HCT116 (cell line): ENCODE data around the gene SAMD1.

Source experiments
- ATF3 ChIP-seq: IDR thresholded peaks from 2 replicates; pipeline ENCODE4 v1.6.1; 2012
- CTCF ChIP-seq, 3 experiments: fragments of 200-600 bp in 1 of 3; sonication (generic) in 1 of 3; IDR thresholded peaks in 2 of 3; conservative IDR thresholded peaks in 1 of 3; 2 replicates each; pipeline ENCODE4 v1.5.1; 2012 to 2017; ENCODE audit warnings: low read depth in 2 of 3, low read length in 2 of 3, antibody characterized with exemption in 1 of 3, borderline replicate concordance in 1 of 3, control low read depth in 1 of 3, mild to moderate bottlenecking in 1 of 3, mixed read lengths in 1 of 3, mixed run types in 1 of 3, moderate library complexity in 1 of 3; ENCODE audit not compliant: insufficient read depth in 1 of 3
- EZH2 ChIP-seq: fragments of 200-600 bp; sonication (generic); IDR thresholded peaks from 2 replicates; pipeline ENCODE4 v1.6.1; 2017; ENCODE audit warnings: antibody characterized with exemption, mixed run types
- MAX ChIP-seq: IDR thresholded peaks from 2 replicates; pipeline ENCODE4 v1.6.1; 2012
- POLR2A ChIP-seq: IDR thresholded peaks from 2 replicates; pipeline ENCODE4 v1.7.0; 2011; ENCODE audit warnings: borderline replicate concordance; ENCODE audit not compliant: insufficient read depth, insufficient read length; ENCODE audit errors: extremely low read depth
- POLR2AphosphoS5 ChIP-seq: IDR thresholded peaks from 2 replicates; pipeline ENCODE4 v1.6.1; 2011; ENCODE audit warnings: mild to moderate bottlenecking, low read depth, low read length, moderate library complexity
- RAD21 ChIP-seq: IDR thresholded peaks from 2 replicates; pipeline ENCODE4 v1.6.1; 2012; ENCODE audit warnings: low read depth, mild to moderate bottlenecking
- REST ChIP-seq: IDR thresholded peaks from 2 replicates; pipeline ENCODE4 v1.6.1; 2012; ENCODE audit warnings: low read depth
- SP1 ChIP-seq: IDR thresholded peaks from 2 replicates; pipeline ENCODE4 v1.6.1; 2012; ENCODE audit warnings: low read depth
- YY1 ChIP-seq: IDR thresholded peaks from 2 replicates; pipeline ENCODE4 v1.6.1; 2011; ENCODE audit warnings: low read length, low read depth, moderate library complexity, mild to moderate bottlenecking; ENCODE audit not compliant: insufficient replicate concordance; ENCODE audit errors: extremely low read depth
- ZNF274 ChIP-seq: fragments of 200-500 bp; sonication (Bioruptor generic); IDR thresholded peaks from 2 replicates; pipeline ENCODE4 v1.6.1; 2014; ENCODE audit warnings: mild to moderate bottlenecking, low read depth, low read length, inconsistent platforms

GRCh38 chr19:14139944-14140343, 49.4 kb upstream of the SAMD1 start:
- TF ChIP-seq CTCF (IDR thresholded peaks at IDR 0.05 in 2 of 3, conservative IDR thresholded peaks at IDR 0.05 in 1 of 3; ENCODE audit: borderline replicate concordance in 1 of 3, insufficient read depth in 1 of 3, low read depth in 2 of 3, low read length in 2 of 3) (no peak), POLR2AphosphoS5 (no peak), ZNF274 (no peak), EZH2 (no peak), SP1 (no peak), YY1 (no peak), RAD21 (no peak), ATF3 (no peak), POLR2A (no peak), MAX (no peak), REST (no peak)
